GM12801 (cell line): ENCODE results near the gene PLEKHA5.

Experiments
- TF ChIP-seq, protein P1 (sequence below): IDR thresholded peaks from one replicate; pipeline ENCODE4 v1.5.1; 2011; ENCODE audit warnings: control low read depth; ENCODE audit not compliant: insufficient read length; ENCODE audit errors: extremely low read depth

Gene PLEKHA5

DNA sequence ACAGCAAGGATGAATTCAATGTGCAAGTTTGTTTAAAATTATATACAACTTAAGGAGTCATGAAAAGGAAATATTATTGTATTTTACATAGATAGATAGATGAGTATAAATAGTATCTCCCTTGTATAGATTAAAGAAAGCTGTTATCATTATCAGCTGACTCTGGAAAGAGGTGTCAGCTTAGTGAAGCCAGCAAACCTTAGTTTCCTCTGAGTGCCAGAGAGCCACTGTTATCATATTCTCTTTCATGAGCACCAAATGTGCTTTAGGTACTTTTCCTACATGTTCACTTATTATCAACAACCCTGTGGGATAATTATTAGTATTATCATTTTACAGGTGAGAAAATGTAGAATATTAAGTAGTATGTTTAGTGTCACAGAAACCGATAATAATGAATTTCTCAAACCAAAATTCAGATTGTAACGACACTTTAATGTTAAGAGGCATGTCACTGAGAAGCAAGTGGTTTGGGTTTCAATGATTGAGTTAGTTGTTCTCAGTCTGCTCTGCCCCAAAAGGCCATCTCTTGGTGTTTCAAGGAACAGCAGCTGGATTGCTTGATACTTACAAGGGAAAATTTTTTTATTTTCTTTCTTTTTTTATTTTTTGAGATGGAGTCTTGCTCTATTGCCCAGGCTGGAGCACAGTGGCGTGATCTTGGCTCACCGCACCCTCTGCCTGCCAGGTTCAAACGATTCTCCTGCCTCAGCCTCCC lies 53.7 kb downstream of the PLEKHA5 start:
- TF ChIP-seq, protein P1, sequence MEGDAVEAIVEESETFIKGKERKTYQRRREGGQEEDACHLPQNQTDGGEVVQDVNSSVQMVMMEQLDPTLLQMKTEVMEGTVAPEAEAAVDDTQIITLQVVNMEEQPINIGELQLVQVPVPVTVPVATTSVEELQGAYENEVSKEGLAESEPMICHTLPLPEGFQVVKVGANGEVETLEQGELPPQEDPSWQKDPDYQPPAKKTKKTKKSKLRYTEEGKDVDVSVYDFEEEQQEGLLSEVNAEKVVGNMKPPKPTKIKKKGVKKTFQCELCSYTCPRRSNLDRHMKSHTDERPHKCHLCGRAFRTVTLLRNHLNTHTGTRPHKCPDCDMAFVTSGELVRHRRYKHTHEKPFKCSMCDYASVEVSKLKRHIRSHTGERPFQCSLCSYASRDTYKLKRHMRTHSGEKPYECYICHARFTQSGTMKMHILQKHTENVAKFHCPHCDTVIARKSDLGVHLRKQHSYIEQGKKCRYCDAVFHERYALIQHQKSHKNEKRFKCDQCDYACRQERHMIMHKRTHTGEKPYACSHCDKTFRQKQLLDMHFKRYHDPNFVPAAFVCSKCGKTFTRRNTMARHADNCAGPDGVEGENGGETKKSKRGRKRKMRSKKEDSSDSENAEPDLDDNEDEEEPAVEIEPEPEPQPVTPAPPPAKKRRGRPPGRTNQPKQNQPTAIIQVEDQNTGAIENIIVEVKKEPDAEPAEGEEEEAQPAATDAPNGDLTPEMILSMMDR, result no peak

DNA sequence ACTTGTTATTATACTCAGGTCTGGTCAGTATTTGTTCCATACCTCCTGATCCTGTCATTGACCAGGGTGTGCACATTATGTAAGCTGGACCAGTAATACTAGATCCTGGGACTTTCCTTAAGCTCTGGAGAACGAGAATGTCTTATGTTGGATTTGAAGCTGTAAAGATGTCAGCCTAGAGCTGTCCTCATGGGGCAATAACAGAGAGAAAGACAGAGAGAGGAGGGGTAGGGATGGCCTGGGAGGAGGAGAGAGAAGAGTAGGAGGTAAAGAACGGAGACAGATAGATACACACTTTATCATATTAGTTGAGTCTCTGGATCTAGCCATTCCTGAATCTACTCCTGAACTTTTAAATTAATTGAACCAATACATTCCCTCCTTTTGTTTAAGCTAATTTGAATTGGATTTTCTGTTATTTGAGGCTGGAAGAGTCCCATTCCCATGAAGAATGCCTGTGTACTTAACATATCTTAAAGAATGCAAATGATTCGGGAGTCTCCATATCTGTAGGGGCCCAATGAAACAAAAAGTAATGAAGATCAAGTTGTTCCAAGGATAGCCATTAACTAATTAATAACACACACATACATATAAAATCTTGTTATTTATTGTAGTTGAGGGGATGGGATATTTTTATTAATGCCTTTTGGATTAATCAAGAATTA lies 55.9 kb downstream of the PLEKHA5 start:
- TF ChIP-seq, protein P1, result no peak

DNA sequence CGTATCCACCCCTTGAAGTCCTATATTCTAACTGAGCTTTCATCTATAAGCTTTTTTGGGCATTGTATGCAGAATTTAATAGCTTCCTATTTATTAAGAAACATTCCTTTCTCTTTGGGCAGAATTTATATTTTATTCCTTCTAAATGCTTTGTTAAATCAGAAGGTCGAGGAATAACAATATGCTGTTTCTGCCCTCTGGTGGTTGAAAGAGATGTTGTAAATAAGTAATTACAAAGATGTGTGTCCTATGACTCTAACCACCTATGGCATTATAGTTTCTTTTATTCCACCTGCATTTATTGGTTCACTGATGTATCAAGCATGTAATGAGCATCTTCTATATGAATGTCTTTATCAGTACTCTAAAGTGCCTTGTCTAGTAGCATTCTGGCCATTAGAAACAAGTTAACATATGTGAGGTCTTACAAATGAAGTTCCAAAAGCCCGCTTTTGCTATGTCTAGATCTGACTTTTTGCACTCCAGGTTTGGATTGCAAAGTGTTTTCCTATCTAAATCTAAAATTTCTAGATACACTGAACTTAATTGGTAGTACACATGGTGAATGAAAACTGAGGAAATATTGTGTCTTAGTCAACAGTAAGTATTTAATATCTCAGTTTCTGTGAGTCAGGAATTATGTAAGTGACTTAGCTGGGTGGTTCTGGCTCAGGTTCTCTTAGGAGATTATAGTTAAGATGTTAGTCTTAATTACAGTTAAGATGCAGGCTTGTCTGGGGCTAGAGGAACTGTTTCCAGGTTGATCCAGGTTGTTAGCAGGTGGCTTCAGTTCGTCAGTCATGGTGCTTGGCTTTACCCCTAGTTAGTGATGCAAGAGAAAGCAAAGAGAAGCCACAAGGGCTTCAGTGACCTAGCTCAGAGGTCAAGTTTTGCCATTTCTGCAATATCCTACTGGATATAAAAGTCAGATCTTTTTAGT lies 57.5 kb downstream of the PLEKHA5 start:
- TF ChIP-seq, protein P1, result no peak

DNA sequence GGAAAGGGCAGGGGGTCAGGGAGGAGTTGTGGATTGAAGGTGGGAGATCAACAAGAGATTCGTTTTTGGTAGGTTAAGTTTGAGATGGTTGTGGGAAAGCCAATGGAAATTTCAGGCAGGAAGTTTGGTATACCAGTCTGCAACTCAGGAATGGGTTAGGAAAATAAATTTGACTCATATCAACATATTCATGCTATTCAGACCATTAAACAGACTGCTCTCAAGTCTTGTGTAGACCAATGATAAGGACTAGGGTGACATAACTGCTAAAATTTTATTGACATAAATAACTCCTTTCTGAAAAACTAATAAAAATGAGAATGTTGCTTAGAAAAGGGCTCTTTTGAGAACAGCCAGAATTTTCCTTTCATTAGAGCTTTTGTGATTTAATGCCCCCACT lies 60.0 kb downstream of the PLEKHA5 start:
- TF ChIP-seq, protein P1, result no peak

DNA sequence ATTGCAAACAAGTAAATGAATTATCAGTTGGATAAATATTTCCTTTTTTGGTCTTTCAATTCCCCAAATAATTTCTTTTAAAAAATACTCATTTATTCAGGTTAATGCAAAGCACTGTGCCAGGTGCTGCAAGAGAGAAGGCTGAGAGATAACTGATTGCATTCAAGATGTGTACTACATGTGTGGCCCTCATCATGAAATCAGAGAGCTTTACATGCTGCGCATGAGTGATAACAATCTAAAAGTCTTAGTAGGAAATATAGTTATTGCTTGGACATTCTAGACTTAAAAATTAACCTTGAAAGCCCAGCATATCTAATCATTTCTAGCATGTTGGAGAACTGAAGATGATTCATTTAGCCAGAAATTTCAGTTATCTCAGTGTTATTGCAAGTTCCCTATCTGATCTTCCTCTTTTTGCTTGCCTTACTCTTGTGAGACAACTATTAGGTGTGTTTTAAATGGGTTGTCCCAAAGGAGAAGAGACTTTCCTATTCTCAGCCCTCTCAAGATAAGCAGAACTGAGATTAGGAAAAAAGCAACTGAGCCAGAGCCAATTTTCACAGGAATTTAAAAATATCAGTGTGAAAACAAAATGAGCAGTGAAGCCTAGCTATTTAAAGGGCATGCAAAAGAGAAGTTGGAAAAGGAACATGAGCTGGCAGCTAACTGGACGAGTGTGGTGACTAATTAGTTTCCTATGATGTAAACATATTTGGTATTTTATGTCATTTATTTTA lies 60.9 kb downstream of the PLEKHA5 start:
- TF ChIP-seq, protein P1, result no peak

DNA sequence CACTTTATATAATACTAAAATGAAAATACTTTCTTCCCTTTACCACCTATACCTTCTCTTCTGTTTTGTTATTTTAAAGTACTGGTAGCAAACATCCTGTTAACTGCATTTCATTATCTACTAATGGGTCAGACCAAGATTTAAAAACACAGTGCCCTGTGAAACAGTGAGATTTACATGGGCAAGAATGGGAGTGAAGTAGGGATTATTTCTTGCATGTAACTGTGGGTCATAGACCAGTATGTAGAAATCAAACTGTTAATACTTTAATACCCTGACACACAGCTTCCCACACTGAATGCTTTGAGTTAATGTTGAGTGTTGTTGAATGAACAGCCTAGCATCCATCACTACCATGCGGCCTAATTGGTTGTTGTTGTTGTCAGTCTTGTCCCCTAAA lies 61.6 kb downstream of the PLEKHA5 start:
- TF ChIP-seq, protein P1, result no peak

DNA sequence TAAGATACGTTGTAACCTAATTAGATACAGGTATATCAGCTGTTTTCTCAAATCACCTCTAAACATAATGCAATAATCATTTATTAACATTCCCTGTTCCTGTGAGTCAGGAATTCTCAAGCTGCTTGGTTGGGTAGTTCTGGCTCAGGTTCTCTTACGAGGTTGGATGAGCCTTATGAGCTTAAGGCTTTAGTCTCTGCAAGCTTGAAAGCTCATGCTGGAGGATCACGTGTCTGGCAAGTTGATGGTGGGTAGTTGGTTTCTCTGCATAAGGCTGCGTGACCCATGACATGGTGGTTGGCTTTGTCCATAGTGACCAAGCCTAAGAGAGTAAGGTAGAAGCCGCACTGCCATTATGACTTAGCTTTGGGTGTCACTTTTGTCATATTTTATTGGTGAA lies 62.0 kb downstream of the PLEKHA5 start:
- TF ChIP-seq, protein P1, result no peak
